Sigmoid colon (tissue), 4 donors: ENCODE measurements around the gene DLX3.

ENCODE experiments used
- EP300 ChIP-seq, 4 donors: sonication (generic); formaldehyde crosslinking; IDR thresholded peaks; one replicate each; pipeline ENCODE4 v1.6.1; 2017; ENCODE audit warnings: antibody characterized with exemption in 4 of 4
- POLR2A ChIP-seq, 2 donors: fragments of 450-650 bp; IDR thresholded peaks; one replicate each; pipeline ENCODE4 v1.6.1; 2016; ENCODE audit warnings: antibody characterized with exemption in 2 of 2, mild to moderate bottlenecking in 2 of 2, moderate library complexity in 2 of 2
- POLR2AphosphoS5 ChIP-seq, 4 donors: sonication (generic); formaldehyde crosslinking; IDR thresholded peaks; one replicate each; pipeline ENCODE4 v1.6.1; 2017; ENCODE audit warnings: antibody characterized with exemption in 4 of 4
- TF ChIP-seq, protein P1 (sequence below), 4 experiments: fragments of 450-650 bp in 3 of 4; fragments of 200-600 bp in 1 of 4; IDR thresholded peaks; one replicate each; pipeline ENCODE4 v1.5.1; 2016 to 2019; ENCODE audit warnings: antibody characterized with exemption in 4 of 4, mild to moderate bottlenecking in 3 of 4, moderate library complexity in 2 of 4

- TF ChIP-seq POLR2A (IDR thresholded peaks at IDR 0.05): no peak
- TF ChIP-seq, protein P1, sequence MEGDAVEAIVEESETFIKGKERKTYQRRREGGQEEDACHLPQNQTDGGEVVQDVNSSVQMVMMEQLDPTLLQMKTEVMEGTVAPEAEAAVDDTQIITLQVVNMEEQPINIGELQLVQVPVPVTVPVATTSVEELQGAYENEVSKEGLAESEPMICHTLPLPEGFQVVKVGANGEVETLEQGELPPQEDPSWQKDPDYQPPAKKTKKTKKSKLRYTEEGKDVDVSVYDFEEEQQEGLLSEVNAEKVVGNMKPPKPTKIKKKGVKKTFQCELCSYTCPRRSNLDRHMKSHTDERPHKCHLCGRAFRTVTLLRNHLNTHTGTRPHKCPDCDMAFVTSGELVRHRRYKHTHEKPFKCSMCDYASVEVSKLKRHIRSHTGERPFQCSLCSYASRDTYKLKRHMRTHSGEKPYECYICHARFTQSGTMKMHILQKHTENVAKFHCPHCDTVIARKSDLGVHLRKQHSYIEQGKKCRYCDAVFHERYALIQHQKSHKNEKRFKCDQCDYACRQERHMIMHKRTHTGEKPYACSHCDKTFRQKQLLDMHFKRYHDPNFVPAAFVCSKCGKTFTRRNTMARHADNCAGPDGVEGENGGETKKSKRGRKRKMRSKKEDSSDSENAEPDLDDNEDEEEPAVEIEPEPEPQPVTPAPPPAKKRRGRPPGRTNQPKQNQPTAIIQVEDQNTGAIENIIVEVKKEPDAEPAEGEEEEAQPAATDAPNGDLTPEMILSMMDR (IDR thresholded peaks at IDR 0.05): no peak
- no peak for TF ChIP-seq EP300 (IDR thresholded peaks at IDR 0.05)
- no peak for TF ChIP-seq POLR2AphosphoS5 (IDR thresholded peaks at IDR 0.05)
These were observed 30.1 kb downstream of the DLX3 start for GRCh38 chr17:49964769-49965523.
